WI38 (cell line): Measurements from ENCODE around the gene SYNPO2L.

Experiments used
- H3K4me3 ChIP-seq: 2 replicates; pipeline ENCODE4 v1.5.1; 2011; ENCODE audit warnings: low read depth, mild to moderate bottlenecking, control low read depth, low read length
- TF ChIP-seq, protein P1 (sequence below): IDR thresholded peaks from 2 replicates; pipeline ENCODE4 v1.5.1; 2012; ENCODE audit warnings: low read depth, mild to moderate bottlenecking, control low read depth, low read length

SYNPO2L gene

DNA sequence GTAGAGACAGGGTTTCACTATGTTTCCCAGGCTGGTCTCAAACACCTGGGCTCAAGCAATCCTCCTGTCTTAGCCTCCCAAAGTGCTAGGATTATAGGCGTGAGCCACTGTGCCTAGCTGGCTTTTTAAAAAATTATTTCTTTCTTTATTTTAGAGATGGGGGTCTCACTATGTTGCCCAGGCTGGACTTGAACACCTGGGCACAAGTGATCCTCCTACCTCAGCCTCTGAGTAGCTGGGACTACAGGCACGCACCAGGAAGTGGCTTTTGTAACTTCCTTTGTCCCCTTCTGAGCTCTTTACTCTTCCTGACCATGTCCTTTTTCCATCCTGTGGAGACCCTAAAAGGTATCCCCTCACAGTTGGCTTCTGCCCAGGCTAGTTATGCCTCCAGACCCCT, 12.5 kb downstream of the SYNPO2L start:
- TF ChIP-seq, protein P1, sequence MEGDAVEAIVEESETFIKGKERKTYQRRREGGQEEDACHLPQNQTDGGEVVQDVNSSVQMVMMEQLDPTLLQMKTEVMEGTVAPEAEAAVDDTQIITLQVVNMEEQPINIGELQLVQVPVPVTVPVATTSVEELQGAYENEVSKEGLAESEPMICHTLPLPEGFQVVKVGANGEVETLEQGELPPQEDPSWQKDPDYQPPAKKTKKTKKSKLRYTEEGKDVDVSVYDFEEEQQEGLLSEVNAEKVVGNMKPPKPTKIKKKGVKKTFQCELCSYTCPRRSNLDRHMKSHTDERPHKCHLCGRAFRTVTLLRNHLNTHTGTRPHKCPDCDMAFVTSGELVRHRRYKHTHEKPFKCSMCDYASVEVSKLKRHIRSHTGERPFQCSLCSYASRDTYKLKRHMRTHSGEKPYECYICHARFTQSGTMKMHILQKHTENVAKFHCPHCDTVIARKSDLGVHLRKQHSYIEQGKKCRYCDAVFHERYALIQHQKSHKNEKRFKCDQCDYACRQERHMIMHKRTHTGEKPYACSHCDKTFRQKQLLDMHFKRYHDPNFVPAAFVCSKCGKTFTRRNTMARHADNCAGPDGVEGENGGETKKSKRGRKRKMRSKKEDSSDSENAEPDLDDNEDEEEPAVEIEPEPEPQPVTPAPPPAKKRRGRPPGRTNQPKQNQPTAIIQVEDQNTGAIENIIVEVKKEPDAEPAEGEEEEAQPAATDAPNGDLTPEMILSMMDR: no peak
- H3K4me3 ChIP-seq: no peak overlapping the region

DNA sequence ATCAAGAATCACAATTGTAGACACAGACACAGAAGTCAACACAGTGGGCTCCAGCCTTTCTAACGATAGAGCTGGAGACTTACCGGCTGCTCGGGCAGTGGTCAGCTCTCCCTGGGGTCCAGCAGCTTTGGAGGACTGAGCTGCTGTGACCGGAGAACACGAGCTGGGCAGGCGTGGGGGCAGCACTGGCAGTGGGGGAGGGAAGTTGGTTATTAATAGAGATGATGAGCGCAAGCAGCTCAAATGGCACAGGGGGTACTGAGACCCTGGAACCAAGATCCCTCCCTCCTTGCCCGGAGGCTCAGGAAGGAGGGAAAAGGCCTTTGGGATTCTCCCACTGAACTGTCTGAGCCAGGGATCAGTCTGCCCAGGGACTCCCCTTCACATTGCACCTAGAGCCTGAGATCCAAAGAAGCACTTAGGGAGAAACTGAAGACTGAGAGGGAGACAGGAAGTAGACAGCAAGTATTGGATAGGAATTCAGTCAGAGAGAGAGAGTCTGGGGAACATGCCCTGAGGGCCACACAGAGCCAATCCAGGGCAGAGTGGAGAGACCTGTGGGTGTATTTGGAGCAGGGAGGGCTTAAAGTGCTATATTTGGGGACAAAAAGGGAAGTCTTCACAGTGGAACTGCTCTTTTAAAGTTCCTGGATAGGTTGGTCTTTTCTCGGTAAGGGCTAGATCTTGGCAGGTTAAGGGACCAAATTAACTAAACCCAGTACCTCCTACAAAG, 14.3 kb downstream of the SYNPO2L start, which contains the start of gene MYOZ1:
MYOZ1 (minus strand) TSS at position 147 of the 733 bp plus-strand sequence. CDS start 1,457 bp downstream, outside the sequence.
- H3K4me3 ChIP-seq: no peak within 1 kb of the TSS
- TF ChIP-seq, protein P1: no peak

DNA sequence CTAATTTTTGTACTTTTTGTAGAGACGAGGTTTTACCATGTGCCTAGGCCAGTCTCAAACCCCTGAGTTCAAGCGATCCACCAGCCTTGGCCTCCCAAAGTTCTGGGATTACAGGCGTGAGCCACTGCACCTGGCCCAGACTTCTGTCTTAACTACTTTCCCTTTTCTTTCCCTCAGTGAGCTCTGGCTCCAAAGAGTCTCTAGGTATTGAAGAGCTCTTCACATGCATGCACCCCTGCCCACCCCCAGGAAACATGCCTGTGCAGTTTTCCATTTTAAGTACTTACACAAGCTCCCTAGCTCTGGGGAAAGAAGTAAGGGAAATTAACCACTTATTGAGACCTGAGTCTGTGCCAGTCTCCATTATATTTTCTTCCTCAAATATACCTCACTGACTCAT, 16.5 kb downstream of the SYNPO2L start:
- TF ChIP-seq, protein P1: no peak

DNA sequence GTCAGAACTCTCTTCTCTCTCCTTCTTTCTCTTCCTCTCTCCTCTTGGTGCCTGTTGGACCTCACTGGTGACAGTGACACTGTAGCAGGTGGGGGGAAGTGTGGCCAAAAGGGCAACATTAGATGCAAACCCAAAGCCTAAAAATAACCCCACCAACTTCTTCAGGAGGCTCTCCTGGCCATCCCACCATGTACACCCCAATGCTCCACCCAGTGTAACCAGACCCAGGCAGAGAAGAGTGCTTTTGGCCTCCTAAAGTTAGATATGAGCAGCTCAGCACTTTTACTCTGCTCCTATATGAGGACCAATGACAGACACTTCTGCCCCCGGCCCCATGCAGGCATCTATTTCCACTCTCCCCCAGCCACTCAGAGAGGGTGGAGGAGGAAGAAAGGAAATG, 20.0 kb downstream of the SYNPO2L start:
- TF ChIP-seq, protein P1: no peak
- H3K4me3 ChIP-seq: no peak overlapping the region

More for the DNA sequence above, 16.5 kb downstream of the SYNPO2L start:
- H3K4me3 ChIP-seq: no peak overlapping the region

DNA sequence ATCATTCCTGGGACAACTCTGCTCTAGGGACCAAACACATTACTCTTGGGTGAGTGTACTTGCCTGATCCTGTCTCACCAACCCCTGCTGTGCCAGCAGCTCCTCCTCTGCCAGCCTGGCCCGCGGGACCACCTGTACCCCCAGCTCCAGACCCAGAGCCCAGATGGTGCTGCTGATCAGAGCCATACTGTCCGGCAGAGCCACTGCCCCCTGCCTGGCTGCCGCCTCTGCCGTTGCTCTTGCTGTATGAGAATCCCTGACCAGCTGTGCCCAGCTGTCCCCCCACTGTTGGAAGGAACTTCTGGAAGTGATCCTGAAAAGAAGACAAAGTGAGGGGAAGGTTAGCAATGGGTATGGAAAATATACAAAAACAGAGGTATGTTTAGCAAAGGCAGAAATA, 21.4 kb downstream of the SYNPO2L start:
- no peak overlapping the region for H3K4me3 ChIP-seq
- TF ChIP-seq, protein P1: no peak

DNA sequence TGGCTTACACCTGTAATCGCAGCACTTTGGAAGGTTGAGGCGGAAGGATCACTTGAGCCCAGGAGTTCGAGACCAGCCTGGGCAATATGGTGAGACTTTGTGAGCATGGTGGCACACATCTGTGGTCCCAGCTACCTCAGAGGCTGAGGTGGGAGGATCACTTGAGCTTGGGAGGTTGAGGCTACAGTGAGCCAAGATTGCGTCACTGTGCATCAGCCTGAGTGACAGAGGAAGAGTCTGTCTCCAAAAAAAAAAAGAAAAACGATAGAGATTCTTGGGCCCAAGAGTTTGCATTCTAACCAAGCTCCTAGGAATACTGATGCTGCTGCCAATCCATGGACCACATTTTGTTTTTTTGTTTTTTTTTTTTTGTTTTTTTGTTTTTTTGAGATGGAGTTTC, 26.7 kb downstream of the SYNPO2L start:
- TF ChIP-seq, protein P1: no peak
- H3K4me3 ChIP-seq: no peak overlapping the region

DNA sequence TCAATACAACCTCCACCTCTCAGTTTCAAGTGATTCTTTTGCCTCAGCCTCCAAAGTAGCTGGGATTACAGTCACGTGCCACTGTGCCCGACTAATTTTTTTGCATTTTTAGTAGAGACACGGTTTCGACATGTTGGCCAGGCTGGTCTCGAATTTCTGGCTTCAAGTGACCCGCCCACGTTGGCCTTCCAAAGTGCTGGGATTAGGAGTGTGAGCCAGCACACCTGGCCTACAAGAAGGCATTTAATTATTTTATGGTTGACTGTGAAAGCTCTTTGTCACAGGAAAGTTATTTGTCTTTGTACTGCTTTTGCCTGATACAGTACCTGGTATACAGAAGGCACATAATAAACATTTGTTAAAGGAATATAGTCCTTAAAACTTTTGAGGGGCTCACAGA, 27.4 kb downstream of the SYNPO2L start:
- H3K4me3 ChIP-seq: no peak overlapping the region
- TF ChIP-seq, protein P1: no peak
